NCI-H1436 treated with DMSO at 0.1 percent for 48 hours (cell line): ENCODE data around the gene ERVH48-1.
"Not testable (repeated sequence)": the region's sequence is repeated elsewhere in the genome, so short reads cannot be mapped to it uniquely, and the experiment has no call there.

ENCODE experiments used
- DNase-seq: peaks from one replicate; lab custom pipeline; 2025; lab: John Stamatoyannopoulos, UW

Gene ERVH48-1

DNA sequence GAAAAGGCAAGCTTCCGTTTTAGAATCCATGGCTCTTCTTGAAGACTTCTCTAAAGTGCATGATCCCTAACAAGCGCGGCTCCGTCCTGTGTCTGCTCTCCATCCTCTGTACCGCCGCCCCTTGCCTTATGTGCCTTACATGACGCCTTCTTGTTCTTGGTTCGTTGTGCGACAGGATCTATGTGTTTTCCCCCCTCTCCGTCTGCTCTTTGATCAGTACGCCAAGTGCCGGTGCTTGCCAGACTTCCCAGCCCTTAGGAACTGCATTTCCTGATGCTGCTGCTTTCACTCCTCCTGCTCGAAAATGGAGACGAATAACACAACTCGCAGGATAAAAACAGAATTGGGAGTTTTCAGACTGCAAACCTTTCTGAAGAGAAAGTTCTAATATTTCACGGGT lies 19.2 kb downstream of the ERVH48-1 start:
- DNase-seq = no peak

DNA sequence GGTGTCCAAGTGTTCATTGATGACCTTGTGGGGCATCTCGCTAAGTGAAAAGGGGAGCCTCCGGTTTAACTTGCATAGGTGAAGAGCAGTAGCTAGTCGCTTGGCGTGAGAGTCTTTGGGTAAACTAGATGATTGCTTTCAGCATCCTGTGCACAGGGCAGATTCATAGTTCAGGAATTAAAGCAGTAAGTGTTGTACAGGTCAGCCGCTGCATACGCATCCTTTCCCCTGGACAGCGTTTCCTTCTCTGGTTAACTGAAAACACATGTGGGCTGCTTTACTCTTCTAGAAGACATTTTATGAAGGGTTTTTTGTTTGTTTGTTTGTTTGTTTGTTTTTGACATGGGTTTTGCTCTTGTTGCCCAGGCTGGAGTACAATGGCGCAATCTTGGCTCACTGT lies 20.2 kb downstream of the ERVH48-1 start:
- no peak for DNase-seq

DNA sequence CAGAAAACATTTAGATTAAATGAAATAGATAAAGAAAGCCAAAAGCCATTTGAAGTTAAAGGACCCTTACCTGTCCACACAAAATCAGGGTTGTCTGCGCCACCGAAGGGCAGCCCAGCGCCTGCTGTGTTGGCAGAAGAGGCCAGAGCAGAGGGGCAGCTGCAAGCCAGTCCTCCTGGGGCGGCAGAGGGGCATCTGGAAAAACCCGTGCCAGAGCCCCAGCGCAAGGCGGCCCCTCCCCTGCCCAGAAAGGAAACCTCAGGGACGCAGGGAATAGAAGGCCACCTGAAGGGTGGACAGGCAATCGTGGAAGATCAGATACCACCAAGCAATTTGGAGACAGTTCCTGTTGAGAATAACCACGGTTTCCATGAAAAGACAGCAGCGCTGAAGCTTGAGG lies 21.6 kb downstream of the ERVH48-1 start:
- no peak for DNase-seq

DNA sequence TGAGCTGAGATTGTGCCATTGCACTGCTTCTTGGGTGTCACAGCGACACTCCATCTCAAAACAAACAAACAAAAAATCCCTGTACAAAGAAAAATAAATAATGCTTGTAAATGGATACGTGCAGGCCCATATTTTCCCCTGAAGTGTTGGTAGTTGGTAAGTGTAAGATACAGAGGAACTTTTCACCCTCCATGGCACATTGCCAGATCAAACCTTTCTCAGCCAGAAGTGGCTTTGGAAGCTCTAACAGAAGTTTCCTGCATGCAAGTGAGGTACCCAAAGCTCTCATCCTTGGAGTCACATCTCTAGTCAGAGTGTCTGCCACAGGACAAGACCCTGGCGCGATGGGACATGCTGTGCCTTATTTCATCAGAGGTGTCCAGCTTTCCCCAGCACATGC lies 25.0 kb downstream of the ERVH48-1 start:
- DNase-seq = no peak

DNA sequence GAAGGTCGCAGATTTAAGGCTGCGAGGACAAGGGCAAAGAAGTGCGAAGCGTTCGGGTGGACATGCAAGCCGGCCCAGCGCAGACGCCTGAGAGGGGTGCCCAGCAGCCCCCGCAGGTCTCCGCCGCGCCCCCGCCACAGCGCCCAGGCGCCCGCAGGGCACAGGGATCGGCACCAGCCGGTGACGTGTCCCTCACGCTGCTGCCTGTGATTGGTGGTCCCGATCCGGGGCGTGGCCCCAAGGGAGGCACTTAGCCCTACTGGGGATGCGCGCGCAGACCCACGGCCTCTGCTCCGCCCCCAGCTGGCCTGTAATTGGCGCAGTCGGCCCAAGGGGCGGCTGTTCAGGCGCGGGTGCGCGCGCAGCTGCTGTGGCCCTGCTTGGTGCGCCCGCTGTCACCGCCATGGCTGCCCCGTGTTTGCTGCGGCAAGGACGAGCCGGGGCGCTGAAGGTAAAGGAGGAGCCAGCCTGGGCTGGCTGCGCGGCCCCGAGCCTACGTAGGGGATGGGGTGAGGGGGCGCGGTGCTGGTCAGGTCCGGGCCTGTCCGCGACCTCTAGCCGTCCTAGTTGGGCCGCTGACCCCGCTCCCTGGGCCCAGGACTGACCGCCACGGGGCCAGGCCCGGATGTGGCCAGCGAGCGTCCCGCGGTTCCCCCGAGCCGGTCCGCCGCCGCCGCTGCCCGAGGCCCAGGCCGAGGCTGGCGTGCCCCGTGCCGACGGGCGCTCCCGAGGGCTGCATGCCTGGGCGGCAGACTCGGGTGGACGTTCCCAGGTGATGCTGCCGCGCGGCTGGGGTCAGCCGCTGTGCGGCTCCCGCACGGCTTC lies 32.3 kb downstream of the ERVH48-1 start, which contains the start of gene NDUFV3:
NDUFV3 (plus strand) TSS at position 379 of the 825 bp plus-strand sequence; CDS start at position 404, 25 bp downstream.
- peak; percentile 89 for DNase-seq

DNA sequence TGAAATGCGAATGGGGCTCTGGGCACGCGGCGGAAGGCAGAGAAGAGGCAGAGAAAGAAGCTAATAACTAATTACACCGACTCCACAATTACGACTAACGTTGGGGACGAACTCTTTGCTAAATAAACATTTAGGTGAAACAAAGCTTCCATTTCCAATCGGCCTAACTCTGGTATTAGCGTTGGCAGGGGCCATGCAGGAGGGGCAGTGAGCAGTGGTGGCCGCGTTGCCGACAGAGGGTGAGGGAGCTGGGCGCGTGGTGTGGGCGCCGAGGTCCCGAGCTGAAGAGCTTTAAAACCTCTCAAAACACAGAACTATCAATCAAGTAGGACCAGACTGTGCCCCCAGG lies 32.9 kb downstream of the ERVH48-1 start:
- DNase-seq = no peak

DNA sequence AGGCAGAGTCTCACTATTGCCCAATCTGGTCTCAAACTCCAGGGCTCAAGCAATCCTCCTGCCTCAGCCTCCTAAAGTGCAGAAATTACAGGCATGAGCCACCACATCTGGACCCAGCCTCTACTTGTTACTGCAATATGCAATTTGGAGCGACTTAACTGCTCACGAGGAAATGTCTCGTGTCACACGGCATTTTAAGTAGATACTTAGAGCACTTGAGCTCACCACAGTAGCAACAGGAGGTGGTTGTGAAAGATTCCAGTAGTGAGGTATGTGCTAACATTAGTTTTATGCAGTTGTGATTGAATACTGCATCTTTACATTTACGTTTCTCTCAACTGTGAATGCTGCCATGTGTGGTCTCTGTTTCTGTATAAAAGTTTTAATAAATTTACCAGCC lies 38.1 kb downstream of the ERVH48-1 start:
- DNase-seq = no peak

DNA sequence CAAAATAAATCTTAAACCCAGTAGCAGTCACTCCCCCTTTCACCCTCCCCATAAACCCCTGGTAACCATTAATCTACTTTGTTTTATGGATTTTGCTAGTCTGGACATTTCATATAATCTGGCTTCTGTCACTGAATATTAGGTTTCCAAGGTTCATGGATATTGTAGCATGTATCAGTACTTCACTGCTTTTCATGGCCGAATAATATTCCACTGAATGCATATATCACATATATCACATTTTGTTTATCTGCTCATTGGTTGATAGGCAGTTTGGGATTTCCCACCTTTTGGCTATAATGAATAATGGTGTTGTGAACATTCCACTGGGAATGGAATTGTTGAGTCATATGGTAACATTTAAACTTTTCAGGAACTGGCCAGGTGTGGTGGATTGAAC lies 41.5 kb downstream of the ERVH48-1 start:
- DNase-seq = no peak

DNA sequence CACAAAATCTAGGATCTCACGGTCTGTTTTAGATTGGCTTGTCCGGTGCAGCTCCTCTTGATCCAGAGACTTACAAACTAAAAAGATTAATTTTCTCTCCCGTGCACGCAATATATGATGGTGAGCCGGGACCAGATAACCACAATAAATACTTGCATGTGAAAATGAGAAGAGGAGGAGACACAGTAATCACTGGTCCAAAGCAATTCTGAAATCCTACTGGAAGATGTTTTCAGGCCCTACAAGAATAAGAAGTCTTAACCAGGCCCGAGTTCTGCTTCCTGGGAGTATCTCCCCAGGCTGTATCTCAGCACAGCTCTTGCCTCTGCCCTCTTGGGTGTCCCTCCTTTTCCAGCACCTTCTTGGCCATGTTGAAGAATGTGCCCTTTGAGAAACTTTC lies 45.1 kb downstream of the ERVH48-1 start:
- DNase-seq = no peak

DNA sequence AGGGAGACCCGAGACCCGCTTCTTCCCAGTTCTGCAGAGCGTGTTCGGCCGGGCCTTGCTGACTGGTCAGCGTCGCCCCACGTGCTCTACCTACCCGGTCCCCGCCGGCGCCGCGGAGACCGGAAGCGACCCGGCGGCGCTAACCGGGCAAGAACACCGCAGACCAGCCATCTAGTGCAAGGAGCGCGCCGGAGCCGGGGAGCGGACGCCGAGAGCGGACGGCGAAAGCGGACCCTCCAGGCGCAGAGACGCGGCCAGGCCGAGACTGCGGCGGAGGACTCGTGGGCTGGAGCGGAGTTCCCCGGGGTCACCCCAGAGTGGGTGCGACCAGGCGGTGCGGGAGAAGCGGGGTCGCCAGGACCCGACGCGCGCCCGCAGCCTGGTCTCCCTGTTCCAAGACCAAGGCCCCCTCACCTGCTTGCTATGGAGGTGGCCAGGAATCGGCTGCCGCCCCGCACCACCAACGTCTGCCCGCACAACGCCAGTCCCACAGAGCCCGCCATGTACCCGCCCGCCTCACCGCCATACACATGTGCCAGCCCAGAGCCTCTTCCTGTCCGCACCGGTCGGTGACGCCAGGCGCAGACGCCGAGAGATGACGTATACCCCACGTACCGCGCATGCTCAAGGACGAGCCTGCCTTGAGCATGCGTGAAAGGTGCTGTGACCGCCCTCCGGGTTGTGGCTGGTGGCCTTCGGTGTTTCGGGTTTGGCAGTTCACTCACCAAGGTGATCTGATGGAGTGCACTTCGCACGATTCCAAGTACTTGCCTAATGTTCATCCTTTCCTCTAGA lies 46.2 kb downstream of the ERVH48-1 start, which contains the start of gene WDR4:
WDR4 (minus strand) TSS at position 547 of the 795 bp plus-strand sequence; CDS start at position 503, 44 bp downstream.
- peak; percentile 69 for DNase-seq

DNA sequence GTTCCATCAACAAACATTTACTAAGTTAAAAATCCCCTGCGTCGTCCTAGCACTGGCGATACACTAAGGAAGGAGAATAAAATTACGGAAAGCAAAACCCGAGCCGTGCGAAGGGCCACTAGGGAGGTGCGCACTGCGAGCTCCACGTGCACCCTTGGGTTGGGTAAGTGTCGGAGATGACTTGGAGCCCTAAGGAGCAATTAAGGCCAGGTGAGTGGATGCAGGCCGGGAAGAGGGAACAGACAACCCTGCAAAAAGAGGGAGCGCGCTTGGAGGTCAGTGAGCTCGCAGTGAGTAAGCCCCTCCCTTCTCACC lies 46.8 kb downstream of the ERVH48-1 start:
- no peak for DNase-seq

DNA sequence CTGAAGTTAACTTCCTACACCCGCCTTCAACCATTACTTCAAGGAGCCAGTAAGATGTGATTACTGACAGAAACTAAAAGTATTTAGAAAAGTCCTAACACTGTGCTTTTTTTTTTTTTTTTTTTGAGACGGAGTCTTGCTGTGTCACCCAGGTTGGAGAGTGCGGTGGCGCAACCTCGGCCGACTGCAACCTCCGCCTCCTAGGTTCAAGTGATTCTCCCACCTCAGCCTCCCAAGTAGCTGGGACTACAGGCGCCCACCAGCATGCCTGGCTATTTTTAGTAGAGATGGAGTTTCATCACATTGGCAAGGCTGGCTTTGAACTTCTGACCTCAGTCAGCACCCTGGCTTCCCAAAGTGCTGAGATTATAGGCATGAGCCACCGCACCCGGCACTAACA lies 49.6 kb downstream of the ERVH48-1 start:
- not testable (repeated sequence) for DNase-seq

DNA sequence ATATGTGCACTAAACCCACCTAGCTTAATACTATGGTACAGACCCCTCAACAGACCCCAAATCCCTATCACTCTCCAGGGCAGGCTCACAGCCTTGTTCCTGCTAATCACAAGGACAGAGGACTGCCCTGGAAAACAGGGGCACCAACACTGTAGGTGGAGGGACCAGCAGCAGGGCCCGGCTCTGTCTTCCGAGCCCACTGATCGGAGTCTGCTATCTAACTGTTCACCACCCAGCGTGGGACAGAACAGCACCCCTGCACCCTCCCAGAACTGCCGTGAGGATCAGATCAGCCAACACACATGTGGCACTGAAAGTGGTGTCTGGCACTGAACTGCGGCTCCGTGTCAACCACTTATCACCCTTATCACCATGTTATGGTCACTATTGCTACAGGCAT lies 52.3 kb downstream of the ERVH48-1 start:
- DNase-seq = no peak

DNA sequence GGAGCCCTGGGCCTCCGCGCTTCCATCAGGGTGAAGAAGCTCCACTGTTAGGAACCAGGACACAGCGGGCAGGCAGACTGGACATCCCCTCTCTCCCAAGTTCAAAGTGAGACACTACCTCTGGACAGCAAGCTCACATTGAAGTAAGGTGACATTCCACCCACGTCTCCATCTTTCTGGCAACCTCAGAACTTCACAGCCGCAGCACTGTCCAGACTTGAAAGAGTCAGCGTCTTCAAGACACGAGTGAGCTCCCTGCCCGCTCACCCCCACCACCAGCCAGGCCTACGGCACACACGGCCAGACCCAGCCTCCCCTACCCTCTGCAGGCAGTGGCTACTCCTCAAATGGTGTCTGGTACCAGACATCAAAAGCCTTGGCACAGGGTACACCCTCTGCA lies 57.2 kb downstream of the ERVH48-1 start:
- DNase-seq = no peak
